Measurements from ENCODE around the gene CAD. TPM values are rescaled to one million over a fixed set of nuclear protein-coding genes. Genes with fewer than 3 reads are reported as not detected.

The CAD gene
- total RNA-seq, 1 donor from 2014 or later, result 146 TPM

- Mint-ChIP-seq H3K36me3 (ENCODE audit: low read depth) (peaks cover 68% of the 10 kb centered on the region), H3K27ac (no peak overlapping the region)
- intact Hi-C loops (cut with micrococcal nuclease), result no loop called here
Measured at GRCh38 chr2:27204566-27204965, 12.6 kb upstream of the CAD start.

GRCh38 chr2:27205206-27205605, 12.0 kb upstream of the CAD start:
- H3K36me3 Mint-ChIP-seq (ENCODE audit: low read depth), result peaks cover 74% of the 10 kb centered on the region
- H3K27me3 Mint-ChIP-seq (ENCODE audit: low read depth), result no peaks in the 10 kb centered on the region
- peaks cover 18% of the 10 kb centered on the region for H3K4me1 Mint-ChIP-seq (ENCODE audit: low read depth)
- no peak for DNase-seq (ENCODE audit: low spot score)
- no peaks in the 10 kb centered on the region for H3K9me3 Mint-ChIP-seq
- H3K27ac Mint-ChIP-seq, result no peak overlapping the region
- no peak overlapping the region for H3K4me3 Mint-ChIP-seq (ENCODE audit: low read depth)
- intact Hi-C loops (cut with micrococcal nuclease), result no loop called here

More at GRCh38 chr2:27204566-27204965, 12.6 kb upstream of the CAD start:
- Mint-ChIP-seq H3K9me3 (no peaks in the 10 kb centered on the region), H3K4me3 (ENCODE audit: low read depth) (no peak overlapping the region), H3K27me3 (ENCODE audit: low read depth) (no peaks in the 10 kb centered on the region), H3K4me1 (ENCODE audit: low read depth) (peaks cover 11% of the 10 kb centered on the region)
- DNase-seq (ENCODE audit: low spot score), result no peak

GRCh38 chr2:27206346-27206745, 10.8 kb upstream of the CAD start:
- Mint-ChIP-seq H3K27me3 (ENCODE audit: low read depth) (no peaks in the 10 kb centered on the region), H3K4me1 (ENCODE audit: low read depth) (peaks cover 18% of the 10 kb centered on the region), H3K4me3 (ENCODE audit: low read depth) (no peak overlapping the region), H3K36me3 (ENCODE audit: low read depth) (peaks cover 71% of the 10 kb centered on the region), H3K9me3 (no peaks in the 10 kb centered on the region), H3K27ac (no peak overlapping the region)
- DNase-seq (ENCODE audit: low spot score), result no peak
- intact Hi-C loops (cut with micrococcal nuclease), result no loop called here

GRCh38 chr2:27208486-27209050, 8.6 kb upstream of the CAD start:
- Mint-ChIP-seq H3K9me3 (no peaks in the 10 kb centered on the region), H3K4me1 (ENCODE audit: low read depth) (peaks cover 17% of the 10 kb centered on the region), H3K27ac (no peak overlapping the region), H3K36me3 (ENCODE audit: low read depth) (peaks cover 63% of the 10 kb centered on the region), H3K27me3 (ENCODE audit: low read depth) (no peaks in the 10 kb centered on the region), H3K4me3 (ENCODE audit: low read depth) (no peak overlapping the region)
- intact Hi-C loops (cut with micrococcal nuclease), result no loop called here
- no peak for DNase-seq (ENCODE audit: low spot score)

GRCh38 chr2:27209621-27210401, 7.4 kb upstream of the CAD start:
- Mint-ChIP-seq H3K4me1 (ENCODE audit: low read depth) (peaks cover 20% of the 10 kb centered on the region), H3K27me3 (ENCODE audit: low read depth) (no peaks in the 10 kb centered on the region), H3K27ac (peak overlapping the region; percentile 44), H3K9me3 (no peaks in the 10 kb centered on the region), H3K36me3 (ENCODE audit: low read depth) (peaks cover 64% of the 10 kb centered on the region), H3K4me3 (ENCODE audit: low read depth) (peak overlapping the region; percentile 35)
- intact Hi-C loops (cut with micrococcal nuclease), result loop anchor here (5.0 kb wide), 2 partner anchors 123 to 162 kb away; partner anchors contain the start of genes EIF2B4, KHK and SNX17
- no peak for DNase-seq (ENCODE audit: low spot score)

GRCh38 chr2:27211241-27211942, 5.8 kb upstream of the CAD start:
- H3K9me3 Mint-ChIP-seq, result no peaks in the 10 kb centered on the region
- H3K27me3 Mint-ChIP-seq (ENCODE audit: low read depth), result no peaks in the 10 kb centered on the region
- H3K4me3 Mint-ChIP-seq (ENCODE audit: low read depth), result peak overlapping the region; percentile 98
- peaks cover 60% of the 10 kb centered on the region for H3K36me3 Mint-ChIP-seq (ENCODE audit: low read depth)
- DNase-seq (ENCODE audit: low spot score), result no peak
- peaks cover 25% of the 10 kb centered on the region for H3K4me1 Mint-ChIP-seq (ENCODE audit: low read depth)
- intact Hi-C loops (cut with micrococcal nuclease), result loop anchor here (5.0 kb wide), 2 partner anchors 124 to 161 kb away; partner anchors contain the start of genes EIF2B4, KHK and SNX17
- H3K27ac Mint-ChIP-seq, result peak overlapping the region; percentile 64

GRCh38 chr2:27211943-27212625, 5.1 kb upstream of the CAD start, which contains the start of the genes ATRAID and SLC5A6:
ATRAID (plus strand) TSS chr2:27212041; CDS start chr2:27212369, 328 bp downstream.
SLC5A6 (minus strand) TSS chr2:27212268; CDS start chr2:27207650, 4,618 bp downstream.
- DNase-seq (ENCODE audit: low spot score), result peak; percentile 88
- Mint-ChIP-seq H3K9me3 (no peaks in the 10 kb centered on the region), H3K27me3 (ENCODE audit: low read depth) (no peaks in the 10 kb centered on the region), H3K4me3 (ENCODE audit: low read depth) (peak within 1 kb of the TSS; percentile 98), H3K4me1 (ENCODE audit: low read depth) (peaks cover 32% of the 10 kb centered on the region), H3K27ac (peak within 1 kb of the TSS; percentile 99), H3K36me3 (ENCODE audit: low read depth) (peaks cover 60% of the 10 kb centered on the region)
- intact Hi-C loops (cut with micrococcal nuclease), result loop anchor here (1.0 to 5.0 kb wide), 4 partner anchors 78 to 161 kb away; partner anchors contain the start of genes AGBL5, EIF2B4, KHK and PREB

GRCh38 chr2:27212626-27213471, 4.3 kb upstream of the CAD start:
- Mint-ChIP-seq H3K4me1 (ENCODE audit: low read depth) (peaks cover 33% of the 10 kb centered on the region), H3K27me3 (ENCODE audit: low read depth) (no peaks in the 10 kb centered on the region), H3K36me3 (ENCODE audit: low read depth) (peaks cover 64% of the 10 kb centered on the region), H3K4me3 (ENCODE audit: low read depth) (peak overlapping the region; percentile 98), H3K27ac (peak overlapping the region; percentile 99), H3K9me3 (no peaks in the 10 kb centered on the region)
- intact Hi-C loops (cut with micrococcal nuclease), result loop anchor here (1.0 to 5.0 kb wide), 4 partner anchors 79 to 162 kb away; partner anchors contain the start of genes AGBL5, EIF2B4, KHK and PREB
- DNase-seq (ENCODE audit: low spot score), result no peak

- Mint-ChIP-seq H3K9me3 (no peaks in the 10 kb centered on the region), H3K4me3 (ENCODE audit: low read depth) (no peak overlapping the region), H3K27ac (no peak overlapping the region), H3K27me3 (ENCODE audit: low read depth) (no peaks in the 10 kb centered on the region), H3K4me1 (ENCODE audit: low read depth) (peaks cover 34% of the 10 kb centered on the region), H3K36me3 (ENCODE audit: low read depth) (peaks cover 59% of the 10 kb centered on the region)
- intact Hi-C loops (cut with micrococcal nuclease), result loop anchor here (5.0 kb wide), 2 partner anchors 128 to 157 kb away; partner anchors contain the start of genes EIF2B4, KHK and SNX17
- DNase-seq (ENCODE audit: low spot score), result no peak
Measured at GRCh38 chr2:27214941-27215340, 2.2 kb upstream of the CAD start.

- Mint-ChIP-seq H3K36me3 (ENCODE audit: low read depth) (peaks cover 69% of the 10 kb centered on the region), H3K27me3 (ENCODE audit: low read depth) (no peaks in the 10 kb centered on the region), H3K9me3 (no peaks in the 10 kb centered on the region), H3K4me3 (ENCODE audit: low read depth) (peak overlapping the region; percentile 89), H3K27ac (peak overlapping the region; percentile 83), H3K4me1 (ENCODE audit: low read depth) (peaks cover 36% of the 10 kb centered on the region)
- no peak for DNase-seq (ENCODE audit: low spot score)
- intact Hi-C loops (cut with micrococcal nuclease), result loop anchor here (1.0 kb wide), 1 partner anchor 140 kb away; the partner anchor contains the start of gene GTF3C2
Measured at GRCh38 chr2:27216416-27217137, 592 bp upstream of the CAD start.

- intact Hi-C loops (cut with micrococcal nuclease), result no loop called here
- no peaks in the 10 kb centered on the region for H3K27me3 Mint-ChIP-seq (ENCODE audit: low read depth)
- H3K36me3 Mint-ChIP-seq (ENCODE audit: low read depth), result peaks cover 80% of the 10 kb centered on the region
- H3K4me3 Mint-ChIP-seq (ENCODE audit: low read depth), result peak overlapping the region; percentile 89
- peak overlapping the region; percentile 43 for H3K27ac Mint-ChIP-seq
- peaks cover 31% of the 10 kb centered on the region for H3K4me1 Mint-ChIP-seq (ENCODE audit: low read depth)
- DNase-seq (ENCODE audit: low spot score), result no peak
- no peaks in the 10 kb centered on the region for H3K9me3 Mint-ChIP-seq
Measured at GRCh38 chr2:27218614-27219013, 1.4 kb downstream of the CAD start.
